HG03064 (cell line): Measurements from ENCODE around the gene UIMC1.
"Not testable (repeated sequence)": the region's sequence is repeated elsewhere in the genome, so short reads cannot be mapped to it uniquely, and the experiment has no call there.

Source experiments
- ATAC-seq: cut with Tn5 transposase; IDR thresholded peaks from one replicate; pipeline ENCODE4 v1.9.1; 2021; ENCODE audit warnings: low read depth; ENCODE audit not compliant: unreplicated experiment

UIMC1 gene

GRCh38 chr5:176875014-176875550 is 131.5 kb downstream of the UIMC1 start:
- no peak for ATAC-seq

GRCh38 chr5:176874198-176874780 is 132.3 kb downstream of the UIMC1 start:
- ATAC-seq: no peak

DNA sequence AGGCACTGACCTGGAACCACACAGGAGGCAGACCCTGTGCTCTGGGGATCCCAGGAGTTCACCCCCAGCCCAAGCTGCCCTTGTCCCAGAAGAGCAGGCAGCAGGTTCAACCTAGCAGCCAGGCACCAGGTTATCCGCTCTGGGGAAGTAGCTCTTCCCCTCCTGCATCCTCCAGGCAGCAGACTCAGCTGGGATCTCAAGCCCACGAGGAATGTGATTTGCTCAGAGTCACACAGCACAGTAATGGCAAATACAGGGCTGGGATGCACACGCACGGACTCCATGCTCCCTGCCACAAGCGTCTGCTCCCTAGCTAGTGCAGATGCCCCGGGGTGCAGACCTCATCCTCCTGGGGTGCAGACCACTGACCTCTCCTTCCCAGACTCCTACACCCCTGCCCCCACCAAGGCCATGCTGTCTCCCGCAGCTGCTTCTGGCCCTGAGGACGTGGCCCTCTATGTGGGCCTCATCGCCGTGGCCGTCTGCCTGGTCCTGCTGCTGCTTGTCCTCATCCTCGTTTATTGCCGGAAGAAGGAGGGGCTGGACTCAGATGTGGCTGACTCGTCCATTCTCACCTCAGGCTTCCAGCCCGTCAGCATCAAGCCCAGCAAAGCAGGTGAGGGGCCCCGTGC is 132.9 kb downstream of the UIMC1 start:
- no peak for ATAC-seq

DNA sequence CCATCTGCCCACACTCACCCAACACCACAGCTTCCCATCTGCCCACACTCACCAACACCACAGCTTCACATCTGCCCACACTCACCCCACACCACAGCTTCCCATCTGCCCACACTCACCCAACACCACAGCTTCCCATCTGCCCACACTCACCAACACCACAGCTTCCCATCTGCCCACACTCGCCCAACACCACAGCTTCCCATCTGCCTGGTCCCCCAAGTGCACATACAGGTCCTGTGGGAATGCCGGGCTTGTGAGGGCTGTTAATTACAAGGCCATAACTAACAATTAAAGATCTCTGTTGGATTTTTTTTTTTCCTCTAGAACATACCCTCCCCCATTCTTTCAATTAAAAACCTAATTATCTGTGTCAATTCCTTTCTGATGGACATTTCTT is 133.6 kb downstream of the UIMC1 start:
- not testable (repeated sequence) for ATAC-seq

GRCh38 chr5:176872586-176872985 is 134.0 kb downstream of the UIMC1 start:
- not testable (repeated sequence) for ATAC-seq

DNA sequence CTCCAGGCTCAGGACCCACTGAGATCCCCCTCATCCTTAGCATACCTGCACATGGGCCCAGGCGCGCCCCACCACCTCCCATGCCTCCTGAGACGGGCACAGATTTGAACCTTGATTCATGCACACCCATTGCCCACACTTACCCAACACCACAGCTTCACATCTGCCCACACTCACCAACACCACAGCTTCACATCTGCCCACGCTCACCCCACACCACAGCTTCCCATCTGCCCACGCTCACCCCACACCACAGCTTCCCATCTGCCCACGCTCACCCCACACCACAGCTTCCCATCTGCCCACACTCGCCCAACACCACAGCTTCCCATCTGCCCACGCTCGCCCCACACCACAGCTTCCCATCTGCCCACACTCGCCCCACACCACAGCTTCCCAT is 135.9 kb downstream of the UIMC1 start:
- not testable (repeated sequence) for ATAC-seq

DNA sequence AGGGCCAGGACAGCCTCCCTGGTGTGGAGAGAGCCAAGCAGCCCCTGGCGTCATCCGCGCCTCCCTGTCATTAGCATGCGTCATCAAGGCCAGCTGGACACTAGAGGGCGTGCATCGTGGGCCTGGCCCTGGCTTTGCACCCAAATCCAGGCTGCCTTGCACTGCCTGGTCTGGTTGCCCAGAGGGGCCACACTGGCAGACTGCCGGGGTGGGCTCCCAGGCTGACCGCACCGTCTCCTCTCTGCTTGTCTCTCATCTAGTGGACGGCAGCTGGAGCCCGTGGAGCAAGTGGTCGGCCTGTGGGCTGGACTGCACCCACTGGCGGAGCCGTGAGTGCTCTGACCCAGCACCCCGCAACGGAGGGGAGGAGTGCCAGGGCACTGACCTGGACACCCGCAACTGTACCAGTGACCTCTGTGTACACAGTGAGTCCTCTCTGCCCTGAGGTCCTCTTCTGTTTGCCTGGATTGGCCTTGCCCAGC is 136.4 kb downstream of the UIMC1 start:
- no peak for ATAC-seq

- no peak for ATAC-seq
These were observed 137.0 kb downstream of the UIMC1 start for GRCh38 chr5:176869501-176870109.

DNA sequence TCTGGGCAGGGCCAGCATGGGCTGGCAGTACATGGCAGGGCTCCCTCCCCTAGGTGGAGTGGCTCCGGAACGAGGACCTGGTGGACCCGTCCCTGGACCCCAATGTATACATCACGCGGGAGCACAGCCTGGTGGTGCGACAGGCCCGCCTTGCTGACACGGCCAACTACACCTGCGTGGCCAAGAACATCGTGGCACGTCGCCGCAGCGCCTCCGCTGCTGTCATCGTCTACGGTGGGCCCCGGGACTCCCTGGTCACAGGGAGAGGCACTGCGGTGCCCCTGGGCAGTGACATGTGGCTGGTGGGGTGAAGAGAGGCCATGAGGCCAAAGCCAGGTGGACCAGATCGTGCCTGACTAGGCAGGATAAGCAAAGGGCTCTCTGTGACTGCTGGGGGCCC is 137.8 kb downstream of the UIMC1 start:
- ATAC-seq: no peak

- ATAC-seq: no peak
These were observed 138.5 kb downstream of the UIMC1 start for GRCh38 chr5:176868126-176868525.

DNA sequence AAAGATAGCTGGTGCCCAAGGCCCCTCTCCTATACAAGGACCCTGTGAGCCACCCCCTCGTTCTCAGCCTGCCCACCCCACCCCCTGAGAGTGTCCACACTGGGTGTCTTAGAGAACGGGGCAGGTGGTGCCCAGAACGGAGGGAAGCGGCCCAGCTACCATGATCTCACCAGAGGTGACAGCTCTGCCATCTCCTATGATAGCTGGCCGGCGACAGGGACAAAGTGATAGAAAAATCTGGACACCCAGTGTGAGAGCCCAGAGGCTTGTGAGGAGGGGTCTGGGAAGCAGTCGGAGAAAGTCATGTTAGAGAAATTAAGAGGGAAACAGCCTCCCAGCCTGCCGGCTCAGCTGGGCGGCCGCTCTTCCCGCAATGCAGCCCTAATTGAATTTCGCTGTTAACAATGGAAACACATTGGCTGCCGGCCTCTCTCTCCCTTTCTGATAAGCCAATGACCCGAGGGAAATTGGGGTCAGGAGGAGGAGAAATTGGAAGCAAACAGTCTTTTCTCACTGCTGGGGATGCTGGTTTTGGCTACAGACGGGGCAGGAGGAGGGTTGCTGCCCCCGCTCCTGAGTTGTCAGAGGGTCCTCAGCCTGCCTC is 139.8 kb downstream of the UIMC1 start:
- no peak for ATAC-seq

DNA sequence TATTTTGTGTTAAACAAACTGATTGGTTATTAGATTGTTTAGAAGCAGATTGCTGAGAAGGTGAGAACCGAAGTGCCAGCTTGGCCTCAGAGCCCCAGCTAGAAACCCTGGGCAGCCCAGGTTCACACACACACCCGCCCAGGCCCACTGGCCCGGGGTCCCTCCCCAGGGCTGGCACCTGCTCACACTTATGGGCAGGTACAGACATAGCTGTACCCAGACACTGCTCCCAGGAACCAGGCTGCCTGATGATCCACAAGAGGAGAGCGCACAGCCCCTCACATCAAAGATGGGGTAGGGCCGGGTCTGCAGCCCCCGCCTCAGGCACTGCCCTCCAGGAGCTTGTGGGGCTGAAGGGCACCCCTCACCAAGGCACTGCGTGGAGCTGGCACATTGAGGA is 140.6 kb downstream of the UIMC1 start:
- no peak for ATAC-seq

- no peak for ATAC-seq
These were observed 141.8 kb downstream of the UIMC1 start for GRCh38 chr5:176864755-176865154.

DNA sequence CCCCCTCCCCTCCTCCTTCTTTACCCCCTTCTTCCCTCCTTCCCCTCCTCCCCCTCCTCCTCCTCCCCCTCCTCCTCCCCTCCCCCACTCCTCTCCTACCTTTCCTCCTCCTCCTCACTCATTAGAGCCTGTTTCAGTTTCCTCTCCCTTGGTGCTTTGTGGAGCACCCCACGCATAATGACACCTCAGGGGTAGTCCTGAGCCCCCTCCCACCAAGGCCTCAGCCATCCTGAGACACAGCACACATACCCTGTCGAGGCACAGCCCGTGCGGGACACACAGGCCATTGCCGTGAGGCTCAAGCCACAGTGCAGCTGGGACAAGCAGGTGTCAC is 142.8 kb downstream of the UIMC1 start:
- ATAC-seq: no peak

DNA sequence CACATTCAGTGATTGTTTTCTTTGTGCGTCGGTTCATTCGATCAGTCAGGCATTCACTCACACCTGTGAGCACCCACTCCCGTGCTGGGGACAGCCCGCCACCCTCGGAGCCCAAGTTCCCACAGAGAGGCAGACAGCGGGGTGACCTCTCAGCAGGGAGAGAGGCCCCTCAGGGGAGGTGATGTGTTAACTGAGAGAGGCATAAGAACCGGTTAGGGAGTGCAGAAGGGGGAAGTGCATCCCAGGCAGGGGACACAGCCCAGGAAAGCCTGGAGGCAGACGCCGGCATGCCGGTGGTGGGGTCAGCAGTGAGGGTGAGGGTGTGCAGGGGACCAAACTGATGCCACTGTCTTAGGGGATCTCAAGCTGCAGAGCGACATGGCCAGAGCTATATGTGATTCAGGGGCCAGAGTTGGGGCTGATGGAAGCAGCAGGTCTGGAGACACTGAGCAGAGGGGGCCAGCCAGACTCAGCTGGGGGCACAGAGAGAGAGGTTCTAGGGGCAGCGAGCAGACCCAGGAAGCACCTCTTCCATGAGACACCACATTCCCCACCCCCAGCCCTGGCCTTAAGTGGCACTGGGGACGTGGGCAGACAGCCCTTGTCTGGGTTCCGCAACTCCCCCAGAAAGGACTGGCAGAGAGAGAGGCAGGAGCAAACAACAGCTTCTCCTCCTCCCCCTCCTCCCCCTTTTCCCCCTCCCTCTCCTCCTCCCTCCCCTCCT is 143.4 kb downstream of the UIMC1 start:
- ATAC-seq: no peak

- no peak for ATAC-seq
These were observed 144.1 kb downstream of the UIMC1 start for GRCh38 chr5:176862330-176862995.

DNA sequence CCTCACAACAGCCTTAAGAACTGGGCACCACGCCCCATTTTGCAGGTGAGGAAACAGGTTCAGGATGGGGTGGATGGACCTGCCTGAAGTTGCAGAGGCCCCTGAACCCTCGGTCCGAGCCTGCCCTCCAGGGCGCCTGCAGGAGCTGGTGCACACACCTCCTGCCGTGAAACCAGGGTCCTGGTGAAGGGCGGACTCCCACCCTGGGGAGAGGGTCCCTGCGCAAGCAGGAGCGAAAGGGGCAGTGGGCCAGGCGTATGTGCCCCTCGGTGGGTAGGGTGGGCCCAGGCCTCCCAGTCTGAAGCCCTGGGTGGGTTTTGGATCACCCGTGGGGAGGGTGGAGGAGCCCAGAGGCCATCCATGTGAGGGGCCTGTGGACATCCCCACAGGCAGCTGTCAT is 145.3 kb downstream of the UIMC1 start:
- no peak for ATAC-seq

DNA sequence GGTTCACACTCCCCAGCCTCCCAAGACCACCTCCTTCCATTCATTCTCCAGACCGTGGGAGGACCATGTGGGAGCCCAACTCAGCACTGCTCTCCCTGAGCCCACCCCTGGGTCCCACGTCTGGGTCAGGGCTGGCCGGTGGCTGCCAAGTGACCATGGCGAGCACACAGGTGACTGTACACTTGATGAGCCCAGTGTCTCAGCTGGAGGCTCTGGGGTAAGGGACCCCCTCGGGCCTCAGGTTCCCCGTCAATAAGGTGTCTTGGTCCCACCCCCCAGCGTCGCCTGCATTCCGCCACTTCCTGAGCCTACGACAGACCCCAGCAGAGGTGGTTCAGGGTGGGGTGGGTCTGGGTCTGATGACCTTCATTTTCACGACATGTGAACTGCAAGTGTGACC is 146.2 kb downstream of the UIMC1 start:
- no peak for ATAC-seq

GRCh38 chr5:176859916-176860315 is 146.7 kb downstream of the UIMC1 start:
- ATAC-seq: no peak

DNA sequence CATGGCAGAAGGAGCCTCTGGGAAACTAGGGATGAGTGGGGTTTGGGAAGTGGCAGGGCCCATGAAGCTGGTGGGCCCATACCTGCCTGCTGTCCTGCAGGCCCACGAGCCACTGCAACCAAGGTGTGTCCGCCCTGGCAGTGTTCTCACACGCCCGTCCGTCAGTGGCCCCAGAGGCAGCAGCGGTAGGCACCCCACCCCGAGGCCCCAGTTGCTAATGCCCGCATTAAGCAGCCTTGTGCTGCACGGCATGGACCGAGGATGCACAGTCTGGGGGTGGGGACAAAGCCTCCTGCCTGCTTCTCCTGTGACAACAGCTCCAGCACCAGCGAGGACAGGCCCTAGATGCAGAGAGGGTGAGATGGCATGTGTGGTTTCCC is 148.7 kb downstream of the UIMC1 start:
- no peak for ATAC-seq
